IMR-90 (cell line): ENCODE results near the gene TMPRSS15. TPM values are rescaled to one million over a fixed set of nuclear protein-coding genes. Genes with fewer than 3 reads are reported as not detected.

ENCODE experiments used
- ATAC-seq: fragments of 200-7000 bp; cut with Tn5 transposase; 2 replicates; pipeline ENCODE4 v1.9.1; 2020; ENCODE audit warnings: low read depth, mild to moderate bottlenecking, moderate library complexity
- BruUV-seq: library from RNA; stranded (reverse); fragments of 400-500 nt; replicated peaks from 2 replicates; lab custom pipeline; 2021; lab: Mats Ljungman, UMichigan
- CTCF ChIA-PET: fragments of 300-600 bp; formaldehyde crosslinking; extraction: SDS; loops from one replicate; lab custom pipeline; 2021; ENCODE audit warnings: antibody characterized with exemption; lab: Yijun Ruan, JAX
- POLR2A ChIA-PET: fragments of 300-600 bp; sonication (Branson Sonifier 250); formaldehyde crosslinking; loops from one replicate; lab custom pipeline; 2022; ENCODE audit warnings: antibody characterized with exemption; ENCODE audit not compliant: unreplicated experiment; lab: Charles Lee
- DNase-seq: peaks from one replicate; pipeline ENCODE4 v3.0.0; 2013
- H2AFZ ChIP-seq: replicated peaks from 2 replicates; pipeline ENCODE3; 2013; ENCODE audit warnings: low read length, mild to moderate bottlenecking; ENCODE audit not compliant: poor library complexity
- H2AK5ac ChIP-seq: 2 replicates; pipeline ENCODE4 v1.6.1; 2013; ENCODE audit warnings: low read depth, low read length, inconsistent platforms
- H2AK9ac ChIP-seq: replicated peaks from 2 replicates; pipeline ENCODE3; 2013; ENCODE audit warnings: mild to moderate bottlenecking, low read depth, low read length, moderate library complexity; ENCODE audit not compliant: poor library complexity
- H2BK120ac ChIP-seq: 2 replicates; pipeline ENCODE4 v1.6.1; 2013; ENCODE audit warnings: low read depth, low read length, inconsistent platforms
- H2BK15ac ChIP-seq: 3 replicates; pipeline ENCODE4 v1.6.1; 2013; ENCODE audit warnings: low read depth, low read length, inconsistent platforms
- H2BK20ac ChIP-seq: 2 replicates; pipeline ENCODE4 v1.6.1; 2013; ENCODE audit warnings: low read depth, mild to moderate bottlenecking, inconsistent platforms, low read length, moderate library complexity
- H2BK5ac ChIP-seq: 2 replicates; pipeline ENCODE4 v1.6.1; 2013; ENCODE audit warnings: mild to moderate bottlenecking, low read depth, low read length, inconsistent platforms; ENCODE audit not compliant: poor library complexity, severe bottlenecking
- H3K14ac ChIP-seq: replicated peaks from 2 replicates; pipeline ENCODE4 v1.6.1; 2013; ENCODE audit warnings: low read depth, low read length, inconsistent platforms
- H3K18ac ChIP-seq: 2 replicates; pipeline ENCODE4 v1.6.1; 2013; ENCODE audit warnings: low read depth, low read length, control low read depth
- H3K23ac ChIP-seq: 2 replicates; pipeline ENCODE4 v1.6.1; 2013; ENCODE audit warnings: low read depth, low read length, inconsistent platforms
- H3K27ac ChIP-seq: 2 replicates; pipeline ENCODE4 v1.5.1; 2013; ENCODE audit warnings: mild to moderate bottlenecking, control low read depth, low read length; ENCODE audit not compliant: insufficient read depth
- H3K27me3 ChIP-seq: 2 replicates; pipeline ENCODE4 v1.6.1; 2013; ENCODE audit warnings: low read length; ENCODE audit not compliant: control insufficient read depth, insufficient read depth
- H3K36me3 ChIP-seq: 2 replicates; pipeline ENCODE4 v1.6.1; 2013; ENCODE audit warnings: low read length, mixed read lengths; ENCODE audit not compliant: control insufficient read depth, insufficient read depth
- H3K4ac ChIP-seq: 2 replicates; pipeline ENCODE4 v1.6.1; 2013; ENCODE audit warnings: low read depth, low read length, inconsistent platforms
- H3K4me1 ChIP-seq: 2 replicates; pipeline ENCODE4 v1.6.1; 2013; ENCODE audit warnings: low read length, mixed read lengths; ENCODE audit not compliant: control insufficient read depth, insufficient read depth
- H3K4me2 ChIP-seq: 2 replicates; pipeline ENCODE4 v1.6.1; 2013; ENCODE audit warnings: low read depth, mild to moderate bottlenecking, control low read depth, low read length, moderate library complexity
- H3K4me3 ChIP-seq: 2 replicates; pipeline ENCODE4 v1.5.1; 2013; ENCODE audit warnings: low read depth, mild to moderate bottlenecking, control low read depth, low read length, moderate library complexity; ENCODE audit not compliant: insufficient read depth
- H3K56ac ChIP-seq: 2 replicates; pipeline ENCODE4 v1.6.1; 2013; ENCODE audit warnings: low read length, inconsistent platforms; ENCODE audit not compliant: insufficient read depth; ENCODE audit errors: extremely low read depth
- H3K79me1 ChIP-seq, 2 experiments: 2 replicates each; pipeline ENCODE4 v1.6.1; 2013; ENCODE audit warnings: low read length in 2 of 2, inconsistent platforms in 1 of 2, low read depth in 1 of 2
- H3K9ac ChIP-seq: 2 replicates; pipeline ENCODE4 v1.6.1; 2013; ENCODE audit warnings: low read depth, low read length, control low read depth
- H3K9me1 ChIP-seq: 2 replicates; pipeline ENCODE4 v1.6.1; 2013; ENCODE audit warnings: low read length, inconsistent platforms; ENCODE audit not compliant: insufficient read depth
- H3K9me3 ChIP-seq: 2 replicates; pipeline ENCODE4 v1.6.1; 2013; ENCODE audit warnings: low read length; ENCODE audit not compliant: control insufficient read depth, insufficient read depth
- H4K20me1 ChIP-seq: 2 replicates; pipeline ENCODE4 v1.6.1; 2013; ENCODE audit warnings: low read length, inconsistent platforms; ENCODE audit not compliant: insufficient read depth
- H4K5ac ChIP-seq: 2 replicates; pipeline ENCODE4 v1.6.1; 2013; ENCODE audit warnings: mild to moderate bottlenecking, low read depth, low read length, control low read depth
- H4K8ac ChIP-seq, 2 experiments: 2 replicates each; pipeline ENCODE4 v1.6.1; 2013; ENCODE audit warnings: low read depth in 2 of 2, low read length in 2 of 2, control low read depth in 1 of 2, inconsistent platforms in 1 of 2
- H4K91ac ChIP-seq: 2 replicates; pipeline ENCODE4 v1.6.1; 2013; ENCODE audit warnings: low read depth, low read length, inconsistent platforms; ENCODE audit not compliant: insufficient read depth
- BHLHE40 ChIP-seq: fragments of 150-350 bp; IDR thresholded peaks from 2 replicates; pipeline ENCODE4 v1.6.1; 2016; ENCODE audit warnings: mild to moderate bottlenecking, low read depth, low read length
- CEBPB ChIP-seq: IDR thresholded peaks from 2 replicates; pipeline ENCODE4 v1.6.1; 2012; ENCODE audit warnings: low read depth, low read length, improper control_type of control experiment
- CHD1 ChIP-seq: IDR thresholded peaks from 2 replicates; pipeline ENCODE4 v1.6.1; 2012; ENCODE audit warnings: low read depth, low read length, improper control_type of control experiment
- CTCF ChIP-seq: conservative IDR thresholded peaks from 2 replicates; pipeline ENCODE4 v1.5.1; 2012; ENCODE audit warnings: mild to moderate bottlenecking, low read depth, low read length, improper control_type of control experiment
- ELK1 ChIP-seq: fragments of 150-350 bp; IDR thresholded peaks from 2 replicates; pipeline ENCODE4 v1.6.1; 2016; ENCODE audit warnings: low read depth, mild to moderate bottlenecking, low read length, moderate library complexity, borderline replicate concordance
- FOS ChIP-seq: fragments of 150-350 bp; IDR thresholded peaks from 2 replicates; pipeline ENCODE4 v1.6.1; 2016; ENCODE audit warnings: low read depth, low read length
- MAFK ChIP-seq: IDR thresholded peaks from 2 replicates; pipeline ENCODE4 v1.6.1; 2012; ENCODE audit warnings: low read depth, low read length, improper control_type of control experiment
- MAZ ChIP-seq: IDR thresholded peaks from 2 replicates; pipeline ENCODE4 v1.6.1; 2012; ENCODE audit warnings: low read depth, mild to moderate bottlenecking, low read length, improper control_type of control experiment, moderate library complexity, borderline replicate concordance
- MXI1 ChIP-seq: IDR thresholded peaks from 2 replicates; pipeline ENCODE4 v1.6.1; 2012; ENCODE audit warnings: low read depth, mild to moderate bottlenecking, low read length, moderate library complexity, borderline replicate concordance
- POLR2A ChIP-seq: IDR thresholded peaks from 2 replicates; pipeline ENCODE4 v1.6.1; 2012; ENCODE audit warnings: mild to moderate bottlenecking, low read depth, low read length
- RAD21 ChIP-seq: IDR thresholded peaks from 2 replicates; pipeline ENCODE4 v1.6.1; 2012; ENCODE audit warnings: low read length, improper control_type of control experiment
- RCOR1 ChIP-seq: IDR thresholded peaks from 2 replicates; pipeline ENCODE4 v1.6.1; 2012; ENCODE audit warnings: mild to moderate bottlenecking, low read length, improper control_type of control experiment; ENCODE audit not compliant: insufficient replicate concordance
- USF2 ChIP-seq: fragments of 150-350 bp; IDR thresholded peaks from 2 replicates; pipeline ENCODE4 v1.6.1; 2017; ENCODE audit warnings: mild to moderate bottlenecking, antibody characterized with exemption, low read length, low read depth
- WGBS, 2 experiments: methylation state at CpG; one replicate each; pipeline versions ENCODE4 v1.1.5 to v1.1.7; 2013; ENCODE audit warnings: missing lambda C conversion rate in 2 of 2; ENCODE audit not compliant: insufficient read length in 1 of 2; ENCODE audit errors: extremely low coverage in 2 of 2; 5-methylcytosine and 5-hydroxymethylcytosine counted together
- dilution Hi-C: fragments of 300-500 bp; cut with HindIII; formaldehyde crosslinking; loops from one replicate; pipeline ENCODE4 v1.14.3; 2018; ENCODE audit warnings: low sequenced_read_pairs; ENCODE audit not compliant: unreplicated experiment
- in situ Hi-C: fragments of 300-500 bp; cut with MboI; formaldehyde crosslinking; loops from 3 replicates; pipeline ENCODE4 v1.14.3; 2019; ENCODE audit warnings: low sequenced_read_pairs, inconsistent platforms, mixed read lengths
- intact Hi-C: fragments of 100-400 bp; cut with micrococcal nuclease; formaldehyde crosslinking; loops from 2 replicates; pipeline ENCODE4 v1.10.0; 2022
- polyA plus RNA-seq, 3 experiments: library from polyadenylated mRNA; depleted of rRNA; stranded (reverse); fragments of >200 nt; gene quantifications; 2 replicates each; pipeline ENCODE4 v1.2.3, GENCODE V29; 2012; ENCODE audit warnings: low replicate concordance in 1 of 3
- total RNA-seq: library from RNA; depleted of rRNA; stranded (reverse); fragments of >200 nt; gene quantifications from 2 replicates; pipeline ENCODE4 v1.2.3, GENCODE V29; 2012

TMPRSS15 gene
- total and polyA plus RNA-seq, 2 of the 4 experiments (the other 2 are of a cell fraction) = not detected

GRCh38 chr21:18354947-18355346, 48.6 kb downstream of the TMPRSS15 start:
- WGBS, 2 experiments = no CpG with 5 or more reads among the region's 1 CpG
- dilution Hi-C loops (no loop called here), intact Hi-C loops (no loop called here), in situ Hi-C loops (no loop called here)
- H2BK120ac ChIP-seq = no peak overlapping the region
- CTCF ChIA-PET = no interaction called here
- no peak overlapping the region for H3K23ac ChIP-seq
- no peak overlapping the region for H2AK5ac ChIP-seq
- no peaks in the 10 kb centered on the region for H3K36me3 ChIP-seq
- peaks cover 2% of the 10 kb centered on the region; the same call in 1 of the 2 replicates for H3K9me3 ChIP-seq
- no peak overlapping the region for H3K4me3 ChIP-seq
- H3K4me2 ChIP-seq = no peak overlapping the region
- H4K91ac ChIP-seq = no peak overlapping the region
- POLR2A ChIA-PET = no interaction called here
- H4K5ac ChIP-seq = no peak overlapping the region
- no peak overlapping the region for H2BK20ac ChIP-seq
- H3K4ac ChIP-seq = no peak overlapping the region
- no peak overlapping the region for H3K27ac ChIP-seq
- H2BK5ac ChIP-seq = no peak overlapping the region
- no peaks in the 10 kb centered on the region for H3K79me1 ChIP-seq
- no peaks in the 10 kb centered on the region for H3K9me1 ChIP-seq
- no TSS peak for BruUV-seq
- H2AK9ac ChIP-seq = no peak overlapping the region
- H4K8ac ChIP-seq = no peak overlapping the region
- H3K27me3 ChIP-seq = no peaks in the 10 kb centered on the region
- H3K4me1 ChIP-seq = no peaks in the 10 kb centered on the region
- no peak for ATAC-seq
- H3K56ac ChIP-seq = no peak overlapping the region
- no peak overlapping the region for H2AFZ ChIP-seq
- H2BK15ac ChIP-seq = no peak overlapping the region
- H3K18ac ChIP-seq = no peak overlapping the region
- H4K20me1 ChIP-seq = no peaks in the 10 kb centered on the region
- no peak for DNase-seq
- H3K9ac ChIP-seq = no peak overlapping the region
- no peak for TF ChIP-seq ELK1
- no peak for TF ChIP-seq RCOR1
- no peak for TF ChIP-seq BHLHE40
- no peak for TF ChIP-seq FOS
- no peak for TF ChIP-seq CTCF
- no peak for TF ChIP-seq CHD1
- TF ChIP-seq MXI1 = no peak
- TF ChIP-seq USF2 = no peak
- TF ChIP-seq MAZ = no peak
- no peak for TF ChIP-seq RAD21
- TF ChIP-seq MAFK = no peak
- no peak for TF ChIP-seq POLR2A
- no peak for TF ChIP-seq CEBPB
- H3K14ac ChIP-seq = no peak overlapping the region
